Measurements from ENCODE around the gene FAM221B.

Gene FAM221B

DNA sequence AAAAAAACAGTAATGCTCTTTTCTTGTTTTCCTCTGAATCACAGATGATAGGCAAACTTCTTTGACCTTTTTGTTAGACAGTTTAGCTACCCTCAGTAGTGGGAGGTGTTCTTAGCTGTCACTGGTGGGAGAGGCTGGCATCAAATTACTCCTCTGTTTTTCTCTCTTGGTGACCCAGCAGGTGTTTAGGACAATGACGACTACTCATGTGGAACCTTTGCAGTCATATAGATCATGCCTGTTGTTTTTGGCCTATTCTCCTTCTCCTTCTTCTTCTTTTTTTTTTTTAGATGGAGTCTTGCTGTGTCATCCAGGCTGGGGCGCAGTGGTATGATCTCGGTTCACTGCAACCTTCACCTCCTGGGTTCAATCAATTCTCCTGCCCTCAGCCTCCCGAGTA is 52.5 kb downstream of the FAM221B start:
- ATAC-seq (ENCODE audit: insufficient read depth, low read depth) (no peak), DNase-seq (no peak)

DNA sequence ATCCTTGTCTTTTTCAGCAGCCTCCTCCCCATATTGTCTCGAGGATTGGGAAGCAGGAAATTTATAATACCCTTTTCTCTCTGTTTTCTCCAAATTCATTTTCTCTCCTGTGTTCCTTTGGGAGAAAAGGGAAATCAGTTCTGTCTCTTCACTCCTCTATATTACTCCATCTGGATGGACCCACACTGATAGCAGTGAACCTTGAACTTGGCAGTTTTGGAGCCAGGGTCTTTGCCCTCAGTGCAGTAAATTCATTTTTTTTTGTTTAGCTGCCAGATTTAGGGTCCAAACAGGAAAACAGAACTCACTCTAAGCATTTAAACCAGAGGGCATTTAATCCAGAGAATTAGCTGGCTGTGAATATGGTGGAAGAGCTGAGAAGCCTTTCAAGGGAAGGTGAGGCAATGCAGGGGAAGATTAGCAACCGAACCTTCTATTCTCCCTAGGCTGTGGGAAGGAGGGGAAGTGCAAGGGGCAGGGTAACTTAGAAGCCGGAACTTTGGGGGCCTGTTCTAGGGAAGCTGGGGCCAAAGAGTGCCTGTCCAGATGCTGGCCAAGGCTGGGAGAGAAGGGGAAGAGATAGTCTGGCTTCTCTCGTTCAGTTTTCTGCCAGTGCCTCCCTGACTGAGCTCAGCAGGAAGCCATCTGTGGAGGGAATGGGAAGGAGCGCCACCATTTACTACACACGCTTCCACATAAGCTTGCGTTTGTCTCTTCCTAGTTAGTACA is 53.5 kb downstream of the FAM221B start:
- H3K9me3 ChIP-seq (ENCODE audit: insufficient read depth, low read length, severe bottlenecking), result no peaks in the 10 kb centered on the region
- DNase-seq, result no peak
- H3K4me3 ChIP-seq (ENCODE audit: low read depth in 1 of 2, low read length in 2 of 2), result no peak overlapping the region
- H3K4me2 ChIP-seq (ENCODE audit: insufficient read depth, low read length), result no peak overlapping the region
- TF ChIP-seq EZH2 (IDR thresholded peaks at IDR 0.05; ENCODE audit: borderline replicate concordance, low read depth, low read length, severe bottlenecking), result no peak
- TF ChIP-seq, protein P1, sequence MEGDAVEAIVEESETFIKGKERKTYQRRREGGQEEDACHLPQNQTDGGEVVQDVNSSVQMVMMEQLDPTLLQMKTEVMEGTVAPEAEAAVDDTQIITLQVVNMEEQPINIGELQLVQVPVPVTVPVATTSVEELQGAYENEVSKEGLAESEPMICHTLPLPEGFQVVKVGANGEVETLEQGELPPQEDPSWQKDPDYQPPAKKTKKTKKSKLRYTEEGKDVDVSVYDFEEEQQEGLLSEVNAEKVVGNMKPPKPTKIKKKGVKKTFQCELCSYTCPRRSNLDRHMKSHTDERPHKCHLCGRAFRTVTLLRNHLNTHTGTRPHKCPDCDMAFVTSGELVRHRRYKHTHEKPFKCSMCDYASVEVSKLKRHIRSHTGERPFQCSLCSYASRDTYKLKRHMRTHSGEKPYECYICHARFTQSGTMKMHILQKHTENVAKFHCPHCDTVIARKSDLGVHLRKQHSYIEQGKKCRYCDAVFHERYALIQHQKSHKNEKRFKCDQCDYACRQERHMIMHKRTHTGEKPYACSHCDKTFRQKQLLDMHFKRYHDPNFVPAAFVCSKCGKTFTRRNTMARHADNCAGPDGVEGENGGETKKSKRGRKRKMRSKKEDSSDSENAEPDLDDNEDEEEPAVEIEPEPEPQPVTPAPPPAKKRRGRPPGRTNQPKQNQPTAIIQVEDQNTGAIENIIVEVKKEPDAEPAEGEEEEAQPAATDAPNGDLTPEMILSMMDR (IDR thresholded peaks at IDR 0.05; ENCODE audit: borderline replicate concordance, extremely low read depth, low read length, poor library complexity, severe bottlenecking), result no peak
- no peak overlapping the region for H2AFZ ChIP-seq (ENCODE audit: low read depth, low read length)
- H3K9ac ChIP-seq (ENCODE audit: low read depth, low read length), result no peak overlapping the region
- peaks cover 5% of the 10 kb centered on the region; the same call in 1 of the 2 replicates for H3K36me3 ChIP-seq (ENCODE audit: insufficient read depth, low read length)
- no peaks in the 10 kb centered on the region for H3K27me3 ChIP-seq (ENCODE audit: insufficient read depth, low read length, poor library complexity)
- peaks cover under 1% of the 10 kb centered on the region for H4K20me1 ChIP-seq (ENCODE audit: insufficient read depth, low read length)
- H3K4me1 ChIP-seq (ENCODE audit: insufficient read depth, low read length), result no peaks in the 10 kb centered on the region
- ATAC-seq (ENCODE audit: insufficient read depth, low read depth), result no peak
- H3K79me2 ChIP-seq (ENCODE audit: insufficient read depth, low read length), result peaks cover 5% of the 10 kb centered on the region; the same call in 1 of the 2 replicates
- no peak overlapping the region for H3K27ac ChIP-seq (ENCODE audit: low read length)

More for the DNA sequence above, 52.5 kb downstream of the FAM221B start:
- no peaks in the 10 kb centered on the region for H3K9me3 ChIP-seq (ENCODE audit: insufficient read depth, low read length, severe bottlenecking)
- H3K4me1 ChIP-seq (ENCODE audit: insufficient read depth, low read length), result no peaks in the 10 kb centered on the region
- H3K9ac ChIP-seq (ENCODE audit: low read depth, low read length), result no peak overlapping the region
- H3K79me2 ChIP-seq (ENCODE audit: insufficient read depth, low read length), result peaks cover 4% of the 10 kb centered on the region; the same call in 1 of the 2 replicates
- no peak overlapping the region for H3K4me2 ChIP-seq (ENCODE audit: insufficient read depth, low read length)
- no peak for TF ChIP-seq EZH2 (IDR thresholded peaks at IDR 0.05; ENCODE audit: borderline replicate concordance, low read depth, low read length, severe bottlenecking)
- TF ChIP-seq, protein P1 (IDR thresholded peaks at IDR 0.05; ENCODE audit: borderline replicate concordance, extremely low read depth, low read length, poor library complexity, severe bottlenecking), result no peak
- peaks cover 5% of the 10 kb centered on the region; the same call in 1 of the 2 replicates for H3K36me3 ChIP-seq (ENCODE audit: insufficient read depth, low read length)
- H3K27ac ChIP-seq (ENCODE audit: low read length), result no peak overlapping the region
- no peaks in the 10 kb centered on the region; the same call in 1 of the 2 replicates for H4K20me1 ChIP-seq (ENCODE audit: insufficient read depth, low read length)
- no peak overlapping the region for H3K4me3 ChIP-seq (ENCODE audit: low read depth in 1 of 2, low read length in 2 of 2)
- H3K27me3 ChIP-seq (ENCODE audit: insufficient read depth, low read length, poor library complexity), result no peaks in the 10 kb centered on the region
- H2AFZ ChIP-seq (ENCODE audit: low read depth, low read length), result no peak overlapping the region

DNA sequence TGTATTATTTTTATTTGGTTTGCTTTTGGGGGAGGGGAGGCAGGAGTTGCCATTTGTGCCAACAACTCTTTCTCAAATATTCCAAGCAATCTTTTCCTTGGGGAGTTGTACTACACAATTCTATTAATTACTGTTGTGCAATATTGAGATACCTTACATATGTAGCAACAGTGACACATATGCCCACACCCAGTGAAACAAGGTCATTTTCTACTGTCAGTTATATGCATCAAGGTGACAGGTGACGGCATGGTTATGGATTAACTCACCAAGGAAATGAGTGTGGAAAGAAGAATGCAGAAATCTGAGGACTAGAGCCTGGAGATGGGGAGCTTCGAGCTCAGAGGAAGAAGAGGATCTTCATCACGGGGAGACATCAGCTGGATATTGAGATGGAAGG is 56.6 kb downstream of the FAM221B start:
- ATAC-seq (ENCODE audit: insufficient read depth, low read depth) (no peak), DNase-seq (no peak)
- no peak overlapping the region for H3K4me3 ChIP-seq (ENCODE audit: low read depth in 1 of 2, low read length in 2 of 2)
- no peaks in the 10 kb centered on the region for H3K4me1 ChIP-seq (ENCODE audit: insufficient read depth, low read length)
- no peak overlapping the region for H3K9ac ChIP-seq (ENCODE audit: low read depth, low read length)
- peaks cover 3% of the 10 kb centered on the region for H4K20me1 ChIP-seq (ENCODE audit: insufficient read depth, low read length)
- no peak overlapping the region for H3K4me2 ChIP-seq (ENCODE audit: insufficient read depth, low read length)
- H3K79me2 ChIP-seq (ENCODE audit: insufficient read depth, low read length), result peaks cover 17% of the 10 kb centered on the region
- no peak overlapping the region for H2AFZ ChIP-seq (ENCODE audit: low read depth, low read length)
- no peaks in the 10 kb centered on the region for H3K9me3 ChIP-seq (ENCODE audit: insufficient read depth, low read length, severe bottlenecking)
- H3K27ac ChIP-seq (ENCODE audit: low read length), result no peak overlapping the region
- H3K36me3 ChIP-seq (ENCODE audit: insufficient read depth, low read length), result peaks cover 5% of the 10 kb centered on the region; the same call in 1 of the 2 replicates
- no peak for TF ChIP-seq EZH2 (IDR thresholded peaks at IDR 0.05; ENCODE audit: borderline replicate concordance, low read depth, low read length, severe bottlenecking)
- TF ChIP-seq, protein P1 (IDR thresholded peaks at IDR 0.05; ENCODE audit: borderline replicate concordance, extremely low read depth, low read length, poor library complexity, severe bottlenecking), result no peak
- no peaks in the 10 kb centered on the region for H3K27me3 ChIP-seq (ENCODE audit: insufficient read depth, low read length, poor library complexity)
